Measurements from ENCODE around the gene CEP63.
A peak's percentile ranks its signal among the peaks of the same experiment; 100 is the strongest.

CEP63 gene

DNA sequence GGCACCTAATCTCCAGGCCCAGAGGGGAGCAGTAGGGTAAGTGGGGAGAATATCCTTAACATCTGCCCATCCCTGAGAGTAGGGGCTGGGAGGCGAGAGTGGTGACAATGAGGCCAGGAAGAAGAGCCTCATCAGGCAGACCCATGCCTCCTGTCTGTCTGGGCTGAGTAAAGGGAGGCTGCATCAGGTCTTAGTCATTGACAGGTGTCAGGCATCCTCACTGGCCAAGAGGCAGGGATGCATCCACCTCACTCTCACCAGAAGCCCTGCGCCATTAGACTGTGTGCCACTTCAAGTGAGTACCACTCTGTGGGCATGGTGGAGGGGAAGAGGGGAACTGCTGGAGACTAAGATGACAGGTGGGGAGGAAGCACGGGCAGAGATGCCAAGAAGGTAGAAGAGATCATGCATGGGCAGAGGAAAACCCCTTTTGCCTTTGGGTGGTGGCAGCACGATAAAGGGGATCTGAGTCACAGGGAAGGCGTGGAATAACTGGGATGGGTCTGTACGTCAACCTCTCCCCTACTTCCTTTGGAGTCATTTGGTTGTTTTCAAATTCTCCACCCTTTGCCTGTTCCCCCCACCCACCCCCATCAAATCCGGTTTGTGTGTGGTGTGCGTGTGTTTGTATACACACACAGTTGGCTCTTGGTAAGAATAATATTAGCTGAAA, 14.2 kb upstream of the CEP63 start:
- DNase-seq: no peak

DNA sequence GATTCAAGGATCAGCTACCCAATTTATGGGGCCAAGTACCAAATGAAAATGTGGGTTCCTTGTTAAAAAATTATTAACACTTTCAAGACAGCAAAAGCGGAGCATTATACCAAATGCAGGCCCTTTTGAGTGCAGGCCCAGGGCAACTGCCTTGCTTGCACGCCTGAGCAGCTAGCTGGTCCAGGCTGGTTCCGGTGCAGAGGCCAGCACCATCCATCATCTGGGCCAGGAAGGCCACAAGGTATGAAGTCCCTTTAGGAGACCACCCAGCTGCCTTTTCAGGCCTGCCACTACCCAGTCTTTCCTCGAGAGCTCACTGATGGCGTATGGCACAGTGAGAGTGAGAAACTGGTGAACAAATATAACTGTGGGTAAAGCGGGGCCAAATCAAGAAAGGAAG, 13.0 kb upstream of the CEP63 start:
- no peak for DNase-seq

DNA sequence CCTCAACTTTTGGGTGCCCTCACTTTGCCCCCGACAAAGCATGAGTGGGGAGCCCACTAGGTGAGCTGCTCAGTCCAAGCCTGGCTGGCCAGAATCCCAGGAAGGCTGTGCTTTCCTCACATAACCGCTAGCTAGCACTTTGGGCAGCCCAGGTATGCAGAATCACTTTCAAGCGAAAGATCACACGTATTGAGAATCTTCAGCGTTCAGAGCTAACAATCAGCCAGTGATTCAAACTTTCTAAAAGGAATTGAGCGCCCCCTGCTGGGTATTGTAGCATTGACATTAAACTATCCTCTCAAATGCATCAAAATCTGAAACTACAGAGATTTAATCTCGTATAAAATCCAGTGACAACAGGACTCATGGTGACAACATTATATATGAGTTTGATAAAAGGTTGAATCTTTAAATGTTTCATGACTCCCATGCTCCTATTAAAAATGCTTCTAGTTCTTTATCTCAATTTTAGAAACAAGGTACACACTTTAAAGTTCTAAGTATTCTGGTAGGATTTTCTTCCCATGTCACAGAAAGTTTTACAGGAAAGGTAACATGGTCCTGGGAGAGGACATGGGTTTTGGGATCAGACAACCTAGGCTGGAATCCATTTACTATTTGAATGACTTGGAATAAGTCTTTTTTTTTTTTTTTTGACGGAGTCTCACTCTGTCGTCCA, 11.8 kb upstream of the CEP63 start:
- DNase-seq: peak; percentile 76

DNA sequence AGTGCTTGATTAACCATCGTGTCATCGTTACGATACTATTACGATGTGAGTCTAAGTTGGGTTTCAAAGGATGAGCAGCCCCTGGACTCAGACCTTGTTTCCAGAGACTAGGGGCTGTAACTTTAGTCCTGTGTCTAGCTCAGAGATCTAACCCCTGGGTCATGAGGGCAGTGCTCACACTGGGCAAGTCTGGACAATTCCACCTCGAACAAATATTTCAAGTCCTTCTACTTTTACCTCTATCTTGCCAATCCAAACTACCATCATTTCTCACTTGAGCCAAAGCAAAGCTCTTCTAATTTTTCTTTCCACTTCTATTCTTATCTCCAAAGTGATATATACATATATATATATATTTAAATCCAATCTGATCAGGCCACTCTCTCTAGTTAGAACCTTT, 10.9 kb upstream of the CEP63 start:
- DNase-seq: no peak

DNA sequence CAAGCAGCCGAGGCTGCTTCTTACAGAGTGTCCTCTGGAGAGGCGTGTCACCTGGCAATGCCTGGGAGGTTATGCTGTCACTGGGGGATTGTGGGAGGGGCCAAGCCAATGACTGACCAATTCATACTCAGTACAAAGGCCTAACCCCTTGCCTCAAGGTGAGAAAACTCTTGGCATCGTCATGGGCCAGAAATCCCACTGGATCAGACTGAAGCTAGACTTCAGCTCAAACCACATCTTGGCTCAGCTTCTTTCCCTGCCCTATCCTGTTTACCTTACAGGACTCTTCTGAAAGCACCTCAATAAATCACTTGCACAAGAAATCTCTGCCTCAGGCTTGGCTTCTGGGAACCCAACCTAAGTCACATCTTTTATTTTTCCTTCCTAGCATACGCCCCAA, 9.6 kb upstream of the CEP63 start:
- no peak for DNase-seq

DNA sequence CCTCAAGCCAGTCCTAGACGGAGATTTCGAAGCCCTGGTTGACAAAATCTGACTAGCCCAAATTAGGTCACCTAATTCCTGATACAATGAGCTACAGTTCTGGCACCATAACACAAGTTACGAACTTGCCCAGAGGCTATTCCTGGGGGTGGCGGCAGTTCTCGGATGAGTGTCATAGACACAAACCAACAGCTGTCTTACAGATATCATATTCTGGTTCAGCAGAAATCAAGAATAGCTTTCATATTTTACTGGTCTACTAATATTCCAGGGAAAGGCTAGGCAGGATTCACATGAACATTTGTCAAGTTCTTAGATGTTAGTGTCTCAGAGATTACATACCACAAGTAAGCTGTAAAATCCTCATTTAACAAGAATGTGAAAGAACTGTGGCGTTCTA, 8.9 kb upstream of the CEP63 start:
- DNase-seq: no peak

DNA sequence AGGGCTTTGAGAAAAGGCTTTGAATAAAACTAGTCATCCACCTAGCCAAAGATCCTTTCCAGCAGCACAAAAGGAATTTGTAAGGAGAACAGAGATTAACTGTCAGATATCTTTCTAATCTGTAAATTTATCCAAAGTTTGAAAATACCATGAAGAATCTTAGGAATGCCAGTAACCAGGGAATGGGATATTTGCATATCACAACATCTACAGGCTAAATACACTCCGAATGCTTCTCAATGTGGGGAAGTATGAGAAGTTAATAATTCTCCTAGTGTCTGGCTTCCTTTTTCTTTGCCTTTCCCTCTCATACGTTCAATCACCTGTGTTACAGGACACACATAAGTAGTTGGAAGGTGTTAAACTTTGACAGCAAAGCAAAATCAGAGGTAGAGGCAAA, 7.9 kb upstream of the CEP63 start:
- no peak for DNase-seq

DNA sequence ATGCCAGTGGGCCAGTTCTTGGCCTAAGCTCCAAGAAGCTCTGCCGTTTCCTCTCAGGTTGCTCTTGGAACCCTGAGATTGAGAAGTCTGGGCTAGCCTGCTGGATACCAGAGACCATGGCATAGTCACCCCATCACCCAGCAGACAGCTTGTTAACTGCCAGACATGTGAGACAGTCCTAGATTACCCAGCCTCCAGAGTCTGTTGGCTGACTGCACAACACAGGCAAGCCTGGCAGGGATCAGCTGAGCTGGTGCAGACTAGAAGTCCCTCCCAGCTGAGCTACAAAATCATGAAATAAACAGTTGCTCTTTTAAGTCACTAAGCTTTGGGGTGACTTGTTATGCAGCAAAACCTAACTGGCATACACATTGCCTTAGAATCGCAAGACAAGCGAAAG, 5.3 kb upstream of the CEP63 start:
- no peak for DNase-seq

DNA sequence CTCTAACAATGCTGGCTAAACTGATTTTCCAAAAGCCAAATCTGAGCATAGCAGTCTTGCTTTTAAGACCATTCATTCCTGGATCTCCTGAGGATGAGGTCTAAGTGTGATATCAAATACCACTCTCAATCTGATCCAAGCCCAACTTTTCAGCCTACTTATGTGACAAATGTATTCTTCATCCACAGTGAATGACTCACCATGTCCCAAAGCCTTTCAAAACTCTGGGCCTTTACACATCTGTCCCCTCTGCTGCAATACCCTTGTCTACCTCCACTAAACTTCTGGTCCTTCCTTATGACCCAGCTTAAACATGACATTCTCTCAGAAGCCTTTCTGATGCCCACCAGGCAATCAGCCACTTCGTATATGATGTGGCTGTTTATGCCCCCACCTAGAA, 4.7 kb upstream of the CEP63 start:
- DNase-seq: no peak

DNA sequence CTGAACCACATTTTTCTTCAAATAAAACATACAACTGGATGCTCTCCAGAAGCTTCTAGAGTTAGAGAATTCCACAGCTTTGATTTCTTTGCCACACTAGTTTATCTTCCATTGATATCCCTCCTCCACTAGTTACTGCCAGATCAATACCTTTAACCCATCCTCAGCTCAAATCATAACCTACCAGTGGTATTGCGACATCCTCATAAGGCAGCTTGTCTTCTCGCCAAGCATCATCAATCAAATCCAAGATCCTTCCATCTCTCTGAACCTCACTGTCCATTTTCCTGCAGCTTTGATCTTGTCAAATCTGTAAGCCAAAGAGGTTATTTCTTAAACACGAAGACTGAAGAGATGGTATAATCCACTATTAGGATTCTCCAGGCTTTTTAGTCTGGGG, 3.2 kb upstream of the CEP63 start:
- no peak for DNase-seq

DNA sequence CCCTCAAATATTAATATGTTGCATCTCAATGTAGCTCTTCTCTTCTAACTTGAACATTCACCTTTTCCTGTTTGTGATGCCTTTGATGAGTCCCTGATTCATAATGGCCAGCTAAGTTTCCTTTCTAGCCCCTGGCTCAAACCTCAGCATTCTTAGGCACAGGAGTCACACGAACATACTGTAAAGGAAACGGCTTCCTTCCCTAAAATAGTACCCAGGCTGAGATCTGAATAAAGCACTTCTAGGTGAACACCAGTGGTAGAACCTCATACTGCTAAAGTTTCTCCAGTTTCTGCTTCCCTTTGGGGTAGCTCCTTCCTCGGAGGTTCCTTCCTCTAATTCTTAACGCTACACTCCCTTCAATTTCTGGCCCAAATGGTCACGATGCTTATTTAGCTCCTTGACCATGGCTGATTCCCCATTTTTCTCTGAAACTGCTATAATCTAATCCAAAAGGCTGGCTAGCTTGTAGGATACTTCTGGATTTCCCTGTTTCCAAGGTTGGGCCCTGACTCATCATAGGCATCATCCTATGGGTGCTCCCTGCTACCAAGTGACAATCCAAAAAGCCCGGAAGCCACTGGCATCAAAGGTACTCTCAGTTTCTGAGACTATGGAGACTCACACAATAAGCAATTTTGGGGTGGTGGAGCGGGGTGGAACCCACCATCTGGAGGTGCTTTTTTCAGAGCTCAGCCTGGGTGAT, 2.5 kb upstream of the CEP63 start:
- no peak for DNase-seq

DNA sequence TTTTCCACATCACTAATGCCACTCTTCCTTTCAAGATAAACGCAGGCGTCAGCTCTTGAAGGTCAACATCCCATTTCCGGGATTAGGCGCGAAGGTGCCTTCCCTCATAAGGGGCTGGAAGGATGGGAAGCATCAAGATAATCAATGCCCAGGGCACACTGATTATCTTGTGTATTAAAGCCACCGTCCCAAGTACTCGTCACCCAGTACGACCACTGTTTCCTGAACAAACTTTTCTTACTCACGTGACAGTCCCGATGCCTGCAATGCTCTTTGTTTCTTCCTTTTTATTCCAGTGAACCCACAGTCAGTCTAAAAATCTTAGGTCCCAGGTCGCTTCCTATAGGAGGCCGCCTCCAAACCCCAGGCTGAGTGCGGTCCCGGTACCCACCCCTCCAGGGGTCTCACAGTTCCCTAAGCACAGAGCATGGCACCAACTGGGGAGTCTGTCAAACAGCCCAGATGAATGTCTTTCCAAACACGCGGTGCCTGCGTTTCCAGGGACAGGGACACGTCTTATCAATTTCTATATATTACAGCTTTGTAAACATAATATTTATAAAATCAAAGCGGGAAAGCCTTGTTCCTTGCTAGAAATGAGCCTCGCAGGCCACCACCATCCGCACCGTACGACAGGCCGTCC, 661 bp upstream of the CEP63 start:
- peak; percentile 30 for DNase-seq

DNA sequence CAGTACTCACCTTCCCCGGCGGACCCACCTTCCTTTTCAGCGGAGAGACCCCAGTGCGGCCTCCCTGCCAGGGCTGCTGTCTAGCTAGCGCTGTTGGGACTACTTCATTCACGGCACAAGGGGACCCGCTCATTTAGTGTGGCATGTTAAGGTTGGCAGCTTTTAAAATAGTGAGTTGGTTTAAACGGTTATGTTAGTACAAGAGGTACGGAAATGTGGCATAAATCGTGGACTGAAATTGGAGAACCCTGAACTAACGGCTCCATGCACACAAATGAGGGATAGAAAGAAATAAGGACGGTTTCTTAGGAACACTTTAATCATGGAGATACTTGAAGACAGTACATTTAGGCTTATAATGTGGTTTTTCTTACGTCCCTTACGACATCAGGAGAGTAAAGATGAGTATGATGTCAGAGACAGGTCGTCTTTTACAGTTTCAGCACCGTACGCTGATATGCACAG, 752 bp downstream of the CEP63 start:
- DNase-seq: peak; percentile 27

DNA sequence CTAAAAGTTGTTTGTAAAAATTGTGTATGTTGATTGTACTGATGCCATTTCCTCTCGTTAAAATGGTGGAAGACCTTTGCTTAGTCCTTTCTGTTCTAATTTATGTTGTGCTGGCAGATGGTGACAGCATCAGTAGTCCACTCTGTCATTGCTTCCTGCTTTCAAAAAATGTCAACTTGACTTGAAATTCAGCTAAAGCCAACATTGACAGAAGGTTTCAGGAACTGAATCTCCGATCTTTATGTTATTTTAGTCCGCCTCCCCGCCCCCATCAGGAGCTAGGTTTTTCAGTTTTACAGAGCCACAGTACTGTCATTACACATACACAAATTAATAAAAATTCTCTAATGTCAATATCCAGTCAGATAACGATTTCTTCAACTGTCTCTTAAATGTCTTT, 1.5 kb downstream of the CEP63 start:
- DNase-seq: peak; percentile 17

DNA sequence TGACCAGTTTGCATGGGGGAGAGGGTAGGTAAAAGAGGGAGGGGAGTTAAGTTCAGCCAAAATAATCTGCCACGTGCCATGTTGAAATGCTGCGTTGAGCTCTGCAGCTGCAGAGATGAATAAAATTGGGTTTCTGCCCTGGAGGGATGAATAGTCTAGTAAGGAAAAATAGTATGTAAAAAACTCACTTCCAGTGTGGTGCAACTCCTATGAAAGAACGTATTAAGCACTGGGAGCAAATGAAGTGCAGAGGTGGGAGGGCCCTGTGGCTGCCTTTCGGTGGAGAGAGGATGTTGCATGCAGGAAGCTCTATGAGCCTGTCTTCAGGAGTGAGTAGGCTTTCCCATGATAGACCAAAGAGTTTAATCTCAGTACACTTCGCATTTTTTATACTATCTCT, 8.6 kb downstream of the CEP63 start:
- no peak for DNase-seq

DNA sequence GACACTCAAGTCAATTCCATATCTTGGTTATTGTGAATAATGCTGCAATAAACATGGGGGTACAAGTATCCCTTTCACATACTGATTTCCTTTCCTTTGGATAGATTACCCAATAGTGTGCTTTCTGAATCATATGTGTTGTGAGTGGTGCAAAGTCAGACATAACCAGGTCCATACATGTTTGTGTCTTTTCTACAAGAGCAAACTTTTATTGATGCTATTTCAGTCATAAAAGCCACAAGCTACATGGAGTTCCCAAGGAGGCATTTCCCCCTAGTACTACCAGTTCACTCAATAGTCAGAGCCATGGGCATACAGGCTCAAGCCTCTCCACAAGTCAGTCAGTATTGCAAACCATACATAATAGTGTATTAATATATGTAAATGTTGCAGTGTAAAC, 10.1 kb downstream of the CEP63 start:
- DNase-seq: no peak

DNA sequence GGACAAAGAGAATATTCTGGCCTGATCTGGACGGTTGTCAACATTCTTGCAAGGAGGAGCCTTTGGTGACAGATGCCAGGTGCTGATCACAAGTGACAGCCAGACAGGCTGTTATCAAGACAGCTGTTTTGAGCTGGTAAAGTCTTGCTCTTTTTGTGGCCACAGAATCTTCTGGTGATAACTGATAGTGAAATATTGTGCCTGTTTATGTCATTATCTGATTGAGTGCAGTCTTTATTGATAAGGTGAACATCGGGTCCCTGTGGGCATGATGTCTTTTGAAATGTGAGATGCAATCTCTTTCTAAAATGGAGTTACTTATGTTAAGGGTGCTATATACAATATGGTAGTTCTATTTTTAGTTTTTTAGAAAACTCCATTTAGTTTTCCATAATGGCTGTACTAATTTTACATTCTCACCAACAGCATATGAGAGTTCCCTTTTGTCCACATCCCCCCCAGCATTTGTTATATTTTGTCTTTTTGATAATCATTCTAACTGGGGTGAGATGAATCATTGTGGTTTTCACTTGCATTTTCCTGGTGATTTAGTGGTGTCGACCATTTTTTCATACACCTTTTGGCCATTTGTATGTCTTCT, 10.7 kb downstream of the CEP63 start:
- peak; percentile 38 for DNase-seq

DNA sequence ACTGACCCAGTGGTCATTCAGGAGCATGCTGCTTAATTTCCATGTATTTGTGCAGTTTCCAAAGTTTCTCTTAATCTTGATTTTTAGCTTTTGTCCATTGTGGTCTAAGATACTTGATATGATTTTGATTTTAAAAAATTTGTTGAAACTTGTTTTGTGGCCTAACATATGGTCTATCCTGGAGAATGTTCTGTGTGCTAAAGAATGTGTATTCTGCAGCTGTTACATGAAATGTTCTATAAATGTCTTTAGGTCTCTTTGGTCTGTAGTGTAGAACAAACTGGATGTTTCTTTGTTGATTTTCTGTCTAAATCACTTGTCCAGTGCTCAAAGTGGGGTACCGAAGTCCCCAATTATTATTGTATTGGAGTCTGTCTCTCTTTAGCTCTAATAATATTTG, 17.4 kb downstream of the CEP63 start:
- DNase-seq: no peak

DNA sequence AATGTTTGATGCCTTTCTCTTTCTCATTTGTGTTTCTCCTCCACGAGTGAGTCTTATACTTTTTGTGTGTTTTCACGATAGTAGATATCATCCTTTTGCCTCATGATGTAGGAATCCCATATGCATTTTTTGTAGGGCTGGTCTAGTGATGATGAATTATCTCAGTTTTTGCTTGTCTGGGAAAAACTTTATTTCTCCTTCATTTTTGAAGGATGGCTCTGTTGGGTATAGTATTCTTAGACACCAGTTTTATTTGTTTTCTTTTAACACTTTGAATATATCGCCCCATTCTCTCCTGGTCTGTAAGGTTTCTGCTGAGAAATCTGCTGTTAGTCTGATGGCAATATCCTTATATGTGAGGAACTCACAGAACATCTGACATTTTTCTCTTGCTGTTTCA, 18.3 kb downstream of the CEP63 start:
- DNase-seq: no peak

DNA sequence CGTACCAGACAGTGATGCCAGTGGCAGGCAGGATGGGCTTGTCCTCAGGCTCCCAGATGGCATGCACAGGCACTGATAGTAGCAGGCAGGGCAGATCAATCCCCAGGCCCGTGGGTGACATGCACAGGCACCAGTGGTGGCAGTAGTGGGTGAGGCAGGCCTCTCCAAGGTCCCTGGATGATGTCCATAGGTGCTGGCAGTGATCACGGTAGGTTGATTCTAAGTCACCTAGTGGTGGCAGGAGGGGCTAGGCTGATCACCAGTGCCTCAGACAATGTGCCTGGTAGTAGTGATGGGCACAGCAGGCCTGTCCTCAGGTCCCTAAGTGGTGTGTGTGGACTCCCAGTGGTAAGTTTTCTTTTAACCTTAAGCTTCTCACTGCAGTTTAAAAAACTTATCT, 19.6 kb downstream of the CEP63 start:
- DNase-seq: no peak

DNA sequence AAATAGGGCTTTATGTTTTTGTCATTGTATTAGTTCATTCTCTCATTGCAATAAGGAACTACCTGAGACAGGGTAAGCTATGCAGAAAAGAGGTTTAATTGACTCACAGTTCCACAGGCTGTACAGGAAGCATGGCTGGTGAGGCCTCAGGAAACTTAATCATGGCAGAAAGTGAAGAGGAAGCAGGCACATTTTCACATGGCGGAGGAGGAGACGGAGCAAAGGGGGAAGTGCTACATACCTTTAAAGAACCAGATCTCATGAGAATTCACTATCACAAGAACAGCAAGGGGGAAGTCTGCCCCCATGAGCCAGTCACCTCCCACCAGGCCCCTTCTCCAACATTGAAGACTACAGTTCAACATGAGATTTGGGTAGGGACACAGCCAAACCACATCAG, 25.6 kb downstream of the CEP63 start:
- no peak for DNase-seq

DNA sequence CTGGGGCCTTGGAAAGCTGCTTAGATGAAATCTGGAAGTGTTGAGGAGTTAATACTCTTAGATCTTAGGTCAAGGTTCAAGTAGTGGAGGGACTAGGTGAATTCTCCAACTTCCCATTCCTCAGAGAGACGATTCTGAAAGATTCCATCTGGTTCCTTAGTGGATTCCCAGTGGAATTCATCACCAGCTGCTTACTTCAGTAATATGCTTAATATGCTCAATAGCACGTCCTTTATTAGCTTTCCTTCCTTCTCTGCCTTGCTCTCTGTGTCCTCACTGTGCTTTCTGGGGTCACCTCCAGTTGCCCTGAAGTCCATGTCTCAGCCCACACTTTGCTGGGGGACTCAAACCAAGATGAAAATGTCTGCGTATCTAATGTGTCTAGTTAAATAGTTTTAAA, 31.0 kb downstream of the CEP63 start:
- no peak for DNase-seq

DNA sequence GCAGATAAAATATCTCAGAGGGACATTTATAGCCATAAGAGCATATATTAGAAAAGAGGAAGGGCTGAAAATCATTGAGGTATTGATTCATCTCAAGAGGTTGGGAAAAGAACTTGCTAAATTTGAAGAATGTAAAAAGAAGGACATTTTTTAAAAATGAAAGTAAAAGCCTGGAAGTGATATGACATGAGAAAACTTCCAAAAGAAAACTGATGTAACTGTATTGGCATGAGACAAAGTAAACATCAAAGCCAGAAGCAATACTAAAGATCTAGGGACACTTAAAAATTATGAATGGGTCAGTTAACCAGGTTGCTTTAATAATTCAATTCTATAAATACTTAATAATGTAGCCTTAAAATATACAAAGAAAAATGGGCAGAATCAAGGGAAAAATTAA, 31.9 kb downstream of the CEP63 start:
- no peak for DNase-seq
